OCI-LY3 (cell line): ENCODE results near the gene LINGO4.

Source experiments
- EZH2phosphoT487 ChIP-seq: fragments of 200-600 bp; shearing (Covaris generic); IDR thresholded peaks from 2 replicates; pipeline ENCODE4 v1.6.1; 2018; ENCODE audit warnings: antibody characterized with exemption, mixed run types, low read depth
- TF ChIP-seq, protein P1 (sequence below): fragments of 200-600, 300-600 bp; sonication (generic); IDR thresholded peaks from 2 replicates; pipeline ENCODE4 v1.5.1; 2014; ENCODE audit warnings: antibody characterized with exemption, low read length, low read depth

GRCh38 chr1:151806170-151806569, 951 bp upstream of the LINGO4 start:
- TF ChIP-seq, protein P1, sequence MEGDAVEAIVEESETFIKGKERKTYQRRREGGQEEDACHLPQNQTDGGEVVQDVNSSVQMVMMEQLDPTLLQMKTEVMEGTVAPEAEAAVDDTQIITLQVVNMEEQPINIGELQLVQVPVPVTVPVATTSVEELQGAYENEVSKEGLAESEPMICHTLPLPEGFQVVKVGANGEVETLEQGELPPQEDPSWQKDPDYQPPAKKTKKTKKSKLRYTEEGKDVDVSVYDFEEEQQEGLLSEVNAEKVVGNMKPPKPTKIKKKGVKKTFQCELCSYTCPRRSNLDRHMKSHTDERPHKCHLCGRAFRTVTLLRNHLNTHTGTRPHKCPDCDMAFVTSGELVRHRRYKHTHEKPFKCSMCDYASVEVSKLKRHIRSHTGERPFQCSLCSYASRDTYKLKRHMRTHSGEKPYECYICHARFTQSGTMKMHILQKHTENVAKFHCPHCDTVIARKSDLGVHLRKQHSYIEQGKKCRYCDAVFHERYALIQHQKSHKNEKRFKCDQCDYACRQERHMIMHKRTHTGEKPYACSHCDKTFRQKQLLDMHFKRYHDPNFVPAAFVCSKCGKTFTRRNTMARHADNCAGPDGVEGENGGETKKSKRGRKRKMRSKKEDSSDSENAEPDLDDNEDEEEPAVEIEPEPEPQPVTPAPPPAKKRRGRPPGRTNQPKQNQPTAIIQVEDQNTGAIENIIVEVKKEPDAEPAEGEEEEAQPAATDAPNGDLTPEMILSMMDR, result no peak
- no peak for TF ChIP-seq EZH2phosphoT487
